OCI-LY3 (cell line): ENCODE measurements around the gene LMAN2L.

Experiments
- CTCF ChIP-seq: fragments of 200-600, 300-600 bp; sonication (generic); IDR thresholded peaks from 2 replicates; pipeline ENCODE4 v1.5.1; 2014; ENCODE audit warnings: antibody characterized with exemption, low read length, low read depth
- EZH2phosphoT487 ChIP-seq: fragments of 200-600 bp; shearing (Covaris generic); IDR thresholded peaks from 2 replicates; pipeline ENCODE4 v1.6.1; 2018; ENCODE audit warnings: antibody characterized with exemption, mixed run types, low read depth

- TF ChIP-seq CTCF = no peak
- no peak for TF ChIP-seq EZH2phosphoT487
Observed at GRCh38 chr2:96668771-96669170, 71.1 kb downstream of the LMAN2L start.
